ENCODE results near the gene PKP1.

- no peak for TF ChIP-seq POLR2A (IDR thresholded peaks at IDR 0.05)
- no peak for TF ChIP-seq CTCF (IDR thresholded peaks at IDR 0.05)
Observed at GRCh38 chr1:201345081-201345355, 61.7 kb downstream of the PKP1 start.
